NCI-H146 (cell line): ENCODE results near the gene TYW1.
"Not testable (repeated sequence)": the region's sequence is repeated elsewhere in the genome, so short reads cannot be mapped to it uniquely, and the experiment has no call there.

Source experiments
- DNase-seq: peaks from one replicate; lab custom pipeline; 2025; lab: John Stamatoyannopoulos, UW

TYW1 gene

GRCh38 chr7:67189801-67190465 lies 193.3 kb downstream of the TYW1 start:
- peak; percentile 64 for DNase-seq

GRCh38 chr7:67191002-67191720 lies 194.5 kb downstream of the TYW1 start:
- peak; percentile 73 for DNase-seq

- not testable (repeated sequence) for DNase-seq
These were observed 195.6 kb downstream of the TYW1 start for GRCh38 chr7:67192123-67192702.

- peak; percentile 96 for DNase-seq
These were observed 196.4 kb downstream of the TYW1 start for GRCh38 chr7:67192889-67193613.

GRCh38 chr7:67196176-67196575 lies 199.5 kb downstream of the TYW1 start:
- DNase-seq = not testable (repeated sequence)

GRCh38 chr7:67198865-67199526 lies 202.4 kb downstream of the TYW1 start:
- DNase-seq = not testable (repeated sequence)

- DNase-seq = not testable (repeated sequence)
These were observed 209.1 kb downstream of the TYW1 start for GRCh38 chr7:67205772-67206171.

- DNase-seq = no peak
These were observed 209.8 kb downstream of the TYW1 start for GRCh38 chr7:67206452-67206851.

GRCh38 chr7:67208656-67209055 lies 212.0 kb downstream of the TYW1 start:
- DNase-seq = not testable (repeated sequence)

GRCh38 chr7:67209256-67209655 lies 212.6 kb downstream of the TYW1 start:
- DNase-seq = no peak

GRCh38 chr7:67210567-67210966 lies 213.9 kb downstream of the TYW1 start:
- DNase-seq = no peak

GRCh38 chr7:67211650-67212330 lies 215.2 kb downstream of the TYW1 start:
- DNase-seq = not testable (repeated sequence)

- not testable (repeated sequence) for DNase-seq
These were observed 216.4 kb downstream of the TYW1 start for GRCh38 chr7:67213038-67213437.

GRCh38 chr7:67223551-67223950 lies 226.9 kb downstream of the TYW1 start:
- DNase-seq = not testable (repeated sequence)

- DNase-seq = not testable (repeated sequence)
These were observed 229.8 kb downstream of the TYW1 start for GRCh38 chr7:67226340-67226907.

GRCh38 chr7:67226967-67227366 lies 230.3 kb downstream of the TYW1 start:
- not testable (repeated sequence) for DNase-seq

GRCh38 chr7:67229018-67229417 lies 232.4 kb downstream of the TYW1 start:
- not testable (repeated sequence) for DNase-seq

- DNase-seq = not testable (repeated sequence)
These were observed 233.4 kb downstream of the TYW1 start for GRCh38 chr7:67230029-67230428.

- DNase-seq = not testable (repeated sequence)
These were observed 236.9 kb downstream of the TYW1 start for GRCh38 chr7:67233506-67233905.

- not testable (repeated sequence) for DNase-seq
These were observed 239.6 kb downstream of the TYW1 start for GRCh38 chr7:67236216-67236615.

- not testable (repeated sequence) for DNase-seq
These were observed 246.2 kb downstream of the TYW1 start for GRCh38 chr7:67242871-67243270.
